Ascending aorta (tissue), 2 donors: Measurements from ENCODE around the gene WDR74. TPM values are rescaled to one million over a fixed set of nuclear protein-coding genes. Genes with fewer than 3 reads are reported as not detected.
A peak's percentile ranks its signal among the peaks of the same experiment; 100 is the strongest.

Experiments used
- DNase-seq, 2 donors: peaks; one replicate each; pipeline ENCODE4 v3.0.0-alpha.2; 2019; ENCODE audit warnings: low spot score in 2 of 2
- H3K27ac ChIP-seq, 2 donors: fragments of 200-600 bp; sonication (generic); one replicate each; pipeline ENCODE4 v1.5.1; 2016 to 2017; ENCODE audit warnings: mild to moderate bottlenecking in 1 of 2
- H3K27me3 ChIP-seq: fragments of 200-600 bp; sonication (generic); one replicate; pipeline ENCODE4 v1.5.1; 2017
- H3K36me3 ChIP-seq, 2 donors: fragments of 200-600 bp; sonication (generic); one replicate each; pipeline ENCODE4 v1.5.1; 2016
- H3K4me1 ChIP-seq, 2 donors: fragments of 200-600 bp; sonication (generic); one replicate each; pipeline ENCODE4 v1.5.1; 2016 to 2017; ENCODE audit warnings: mild to moderate bottlenecking in 1 of 2
- H3K4me3 ChIP-seq, 2 donors: fragments of 200-600 bp; sonication (generic); one replicate each; pipeline ENCODE4 v1.5.1; 2016 to 2017; ENCODE audit warnings: mild to moderate bottlenecking in 1 of 2
- H3K9me3 ChIP-seq, 2 donors: fragments of 200-600 bp; sonication (generic); one replicate each; pipeline ENCODE4 v1.5.1; 2016
- intact Hi-C: fragments of 100-400 bp; cut with DNase I; formaldehyde crosslinking; loops from one replicate; pipeline ENCODE4 v1.15.1; 2023
- total RNA-seq: library from RNA; depleted of rRNA; stranded (reverse); fragments of >200 nt; gene quantifications from one replicate; pipeline ENCODE4 v1.1.0, GENCODE V29; 2016
- TF ChIP-seq, protein P1 (sequence below), 3 experiments: fragments of 200-600 bp in 2 of 3; fragments of 450-650 bp in 1 of 3; sonication (generic) in 2 of 3; IDR thresholded peaks; one replicate each; pipeline ENCODE4 v1.5.1; 2016 to 2019; ENCODE audit warnings: antibody characterized with exemption in 3 of 3, mild to moderate bottlenecking in 1 of 3, moderate library complexity in 1 of 3

The WDR74 gene
- total RNA-seq, 1 donor from 2014 or later = 28.7 TPM

DNA sequence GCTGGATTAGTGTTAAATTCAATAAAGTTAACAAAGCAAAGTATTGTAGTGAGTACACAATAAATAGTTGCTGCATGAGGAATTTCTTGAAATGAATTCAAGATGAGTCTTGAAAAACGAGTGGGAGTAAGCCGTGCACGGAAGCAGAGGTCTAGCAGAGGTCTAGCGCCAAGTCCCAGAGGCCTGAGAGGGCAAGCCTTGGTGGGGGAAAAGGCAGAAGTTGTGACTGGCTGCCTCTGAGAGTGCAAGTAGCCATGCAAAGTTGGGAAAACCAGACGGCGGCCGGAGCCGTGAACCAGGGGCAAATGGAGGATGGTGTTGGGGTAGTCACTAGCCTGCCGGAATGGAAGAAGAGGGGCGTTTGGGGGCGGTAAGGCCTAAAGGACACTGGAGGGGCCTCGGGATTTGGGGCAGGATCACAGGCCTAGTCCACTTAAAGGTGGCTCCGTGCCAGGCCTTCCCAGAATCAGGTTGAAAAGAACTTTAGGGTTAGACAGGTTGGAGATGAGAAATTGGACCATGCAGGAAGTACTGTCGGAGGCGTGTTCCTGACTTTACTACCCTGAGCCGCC, 40.9 kb upstream of the WDR74 start:
- peak overlapping the region; percentile 56 to 95 for H3K4me3 ChIP-seq
- H3K27me3 ChIP-seq = no peaks in the 10 kb centered on the region
- H3K9me3 ChIP-seq = no peaks in the 10 kb centered on the region
- TF ChIP-seq, protein P1, sequence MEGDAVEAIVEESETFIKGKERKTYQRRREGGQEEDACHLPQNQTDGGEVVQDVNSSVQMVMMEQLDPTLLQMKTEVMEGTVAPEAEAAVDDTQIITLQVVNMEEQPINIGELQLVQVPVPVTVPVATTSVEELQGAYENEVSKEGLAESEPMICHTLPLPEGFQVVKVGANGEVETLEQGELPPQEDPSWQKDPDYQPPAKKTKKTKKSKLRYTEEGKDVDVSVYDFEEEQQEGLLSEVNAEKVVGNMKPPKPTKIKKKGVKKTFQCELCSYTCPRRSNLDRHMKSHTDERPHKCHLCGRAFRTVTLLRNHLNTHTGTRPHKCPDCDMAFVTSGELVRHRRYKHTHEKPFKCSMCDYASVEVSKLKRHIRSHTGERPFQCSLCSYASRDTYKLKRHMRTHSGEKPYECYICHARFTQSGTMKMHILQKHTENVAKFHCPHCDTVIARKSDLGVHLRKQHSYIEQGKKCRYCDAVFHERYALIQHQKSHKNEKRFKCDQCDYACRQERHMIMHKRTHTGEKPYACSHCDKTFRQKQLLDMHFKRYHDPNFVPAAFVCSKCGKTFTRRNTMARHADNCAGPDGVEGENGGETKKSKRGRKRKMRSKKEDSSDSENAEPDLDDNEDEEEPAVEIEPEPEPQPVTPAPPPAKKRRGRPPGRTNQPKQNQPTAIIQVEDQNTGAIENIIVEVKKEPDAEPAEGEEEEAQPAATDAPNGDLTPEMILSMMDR (IDR thresholded peaks at IDR 0.05) = no peak
- peak in 1 of 2 donors; percentile 86 for DNase-seq
- peaks cover 23 to 31% of the 10 kb centered on the region in 2 donors for H3K36me3 ChIP-seq
- peaks cover 17 to 42% of the 10 kb centered on the region in 2 donors for H3K4me1 ChIP-seq
- intact Hi-C loops = loop anchor here (1.0 to 10.0 kb wide), 3 partner anchors 18 to 734 kb away; partner anchors contain the start of gene PLAAT3
- peak overlapping the region; percentile 91 to 98 for H3K27ac ChIP-seq

DNA sequence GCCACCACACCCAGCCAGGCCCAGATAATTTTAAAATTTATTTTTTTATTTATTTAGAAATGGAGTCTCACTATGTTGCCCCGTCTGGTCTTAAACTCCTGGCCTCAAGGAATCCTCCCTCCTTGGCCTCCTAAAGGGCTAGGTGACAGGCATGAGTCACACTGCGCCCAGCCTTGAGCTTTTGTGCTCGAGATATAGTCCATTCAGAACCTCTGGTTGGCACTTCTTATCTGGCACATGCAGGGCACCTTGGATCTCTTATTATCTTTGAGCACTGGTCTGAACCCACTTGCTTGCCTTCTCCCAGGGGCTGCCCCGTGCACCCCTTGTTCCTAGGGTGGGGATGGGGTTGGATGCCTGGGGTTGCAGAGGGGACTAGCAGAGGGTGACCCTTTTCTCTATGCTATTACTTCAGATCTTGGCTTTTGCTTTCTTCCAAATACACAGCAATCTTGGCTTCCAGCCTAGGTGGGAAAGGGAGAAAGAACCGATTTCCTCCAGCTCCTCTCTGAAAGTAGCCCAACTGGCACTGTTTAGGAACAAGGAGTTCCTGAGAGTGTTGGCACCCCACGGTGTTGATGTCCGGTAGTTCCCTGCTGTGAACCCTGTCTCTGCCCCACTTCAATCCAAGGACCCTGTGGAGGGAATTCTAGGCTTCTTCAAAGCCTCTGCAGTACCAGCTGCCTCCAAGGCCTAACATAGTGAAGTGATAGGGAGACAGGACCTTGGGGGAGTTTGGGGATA, 40.0 kb upstream of the WDR74 start:
- TF ChIP-seq, protein P1 (IDR thresholded peaks at IDR 0.05) = no peak
- Histone ChIP-seq H3K4me1 (peaks cover 17 to 36% of the 10 kb centered on the region in 2 donors), H3K36me3 (peaks cover 14 to 22% of the 10 kb centered on the region in 2 donors), H3K27ac (peak overlapping the region; percentile 91 to 98), H3K27me3 (no peaks in the 10 kb centered on the region), H3K9me3 (no peaks in the 10 kb centered on the region), H3K4me3 (peak overlapping the region; percentile 56 to 95)
- intact Hi-C loops = no loop called here
- DNase-seq = peak; percentile 11 to 70

DNA sequence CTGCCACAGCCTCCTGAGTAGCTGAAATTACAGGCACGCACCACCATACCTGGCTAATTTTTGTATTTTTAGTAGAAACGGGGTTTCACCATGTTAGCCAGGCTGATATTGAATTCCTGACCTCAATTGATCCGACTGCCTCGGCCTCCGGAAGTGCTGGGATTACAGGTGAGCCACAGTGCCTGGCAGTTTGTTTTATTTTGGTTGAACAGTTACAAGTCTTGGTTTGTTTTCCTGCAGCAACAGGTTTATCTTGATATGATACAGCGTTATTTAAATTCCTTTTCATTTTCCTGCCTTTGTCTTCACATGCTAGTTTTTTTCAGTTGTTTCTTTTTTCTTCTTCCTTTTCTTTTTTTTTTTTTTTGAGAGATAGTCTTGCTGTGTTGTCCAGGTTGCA, 37.3 kb upstream of the WDR74 start:
- Histone ChIP-seq H3K36me3 (no peaks in the 10 kb centered on the region), H3K27ac (no peak overlapping the region), H3K4me3 (no peak overlapping the region), H3K9me3 (no peaks in the 10 kb centered on the region), H3K27me3 (no peaks in the 10 kb centered on the region), H3K4me1 (peaks cover 11 to 15% of the 10 kb centered on the region in 2 donors)
- TF ChIP-seq, protein P1 (IDR thresholded peaks at IDR 0.05) = no peak
- DNase-seq = no peak
- intact Hi-C loops = no loop called here

DNA sequence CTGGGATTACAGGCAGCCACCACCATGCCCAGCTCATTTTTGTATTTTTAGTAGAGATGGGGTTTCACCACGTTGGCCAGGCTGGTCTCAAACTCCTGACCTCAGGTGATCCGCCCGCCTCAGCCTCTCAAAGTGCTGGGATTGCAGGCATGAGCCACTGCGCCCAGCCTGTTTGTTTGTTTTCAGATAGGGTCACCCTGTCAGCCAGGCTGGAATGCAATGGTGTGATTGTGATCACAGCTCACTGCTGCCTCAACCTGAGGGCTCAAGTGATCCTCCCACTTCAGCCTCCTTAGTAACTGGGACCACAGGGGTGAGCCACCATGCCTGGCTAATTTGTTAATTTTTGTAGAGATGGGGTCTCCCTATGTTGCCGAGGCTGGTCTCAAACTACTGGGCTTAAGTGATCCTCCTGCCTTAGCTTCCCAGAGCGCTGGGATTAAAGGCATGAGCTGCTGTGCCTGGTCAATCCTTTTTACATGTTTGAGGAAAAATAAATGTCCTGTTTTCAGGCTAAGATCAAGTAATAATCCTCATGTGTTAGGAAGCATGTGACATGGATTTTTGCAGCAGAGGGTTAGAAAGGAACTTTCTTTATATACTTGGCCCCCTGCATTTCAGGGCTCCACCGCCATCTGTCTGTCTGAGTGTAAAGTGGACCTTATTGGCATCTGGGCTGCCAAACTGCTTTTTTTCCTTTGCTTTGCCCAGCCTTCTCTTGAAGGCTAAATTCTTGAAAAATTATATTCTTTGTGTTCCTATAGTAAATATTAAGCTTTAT, 36.5 kb upstream of the WDR74 start:
- intact Hi-C loops = no loop called here
- no peaks in the 10 kb centered on the region for H3K9me3 ChIP-seq
- H3K4me1 ChIP-seq = peaks cover 11 to 15% of the 10 kb centered on the region in 2 donors
- H3K36me3 ChIP-seq = no peaks in the 10 kb centered on the region
- no peak overlapping the region for H3K27ac ChIP-seq
- no peak overlapping the region for H3K4me3 ChIP-seq
- no peaks in the 10 kb centered on the region for H3K27me3 ChIP-seq
- TF ChIP-seq, protein P1 (IDR thresholded peaks at IDR 0.05) = no peak
- DNase-seq = no peak

DNA sequence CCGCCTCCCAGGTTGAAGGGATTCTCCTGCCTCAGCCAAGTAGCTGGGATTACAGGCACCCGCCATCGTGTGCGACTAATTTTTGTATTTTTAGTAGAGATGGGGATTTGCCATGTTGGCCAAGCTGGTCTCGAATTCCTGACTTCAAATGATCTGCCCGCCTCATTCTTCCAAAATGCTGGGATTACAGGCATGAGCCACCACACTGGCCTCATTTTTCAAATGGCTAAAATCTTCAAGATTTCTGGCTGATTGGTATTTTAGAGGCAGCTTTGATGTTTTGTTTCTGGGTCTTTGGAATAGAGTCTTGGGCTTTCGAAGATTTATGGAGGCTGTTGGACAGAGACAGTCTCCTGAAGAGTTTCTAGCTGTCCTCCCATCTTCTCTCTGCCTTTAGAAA, 35.5 kb upstream of the WDR74 start:
- H3K27ac ChIP-seq = no peak overlapping the region
- no peaks in the 10 kb centered on the region for H3K36me3 ChIP-seq
- no peak overlapping the region for H3K4me3 ChIP-seq
- DNase-seq = no peak
- no peaks in the 10 kb centered on the region for H3K9me3 ChIP-seq
- peaks cover 10 to 13% of the 10 kb centered on the region in 2 donors for H3K4me1 ChIP-seq
- H3K27me3 ChIP-seq = no peaks in the 10 kb centered on the region
- TF ChIP-seq, protein P1 (IDR thresholded peaks at IDR 0.05) = no peak
- intact Hi-C loops = no loop called here
